HG02981 (cell line): Measurements from ENCODE around the gene TMEM184A.
"Not testable (repeated sequence)": the region's sequence is repeated elsewhere in the genome, so short reads cannot be mapped to it uniquely, and the experiment has no call there.

ENCODE experiments used
- ATAC-seq: cut with Tn5 transposase; IDR thresholded peaks from one replicate; pipeline ENCODE4 v1.9.1; 2021; ENCODE audit warnings: mild to moderate bottlenecking, moderate library complexity; ENCODE audit not compliant: unreplicated experiment

The TMEM184A gene

GRCh38 chr7:1529383-1530116 lies 26.5 kb downstream of the TMEM184A start:
- ATAC-seq = no peak

GRCh38 chr7:1526271-1526754 lies 29.7 kb downstream of the TMEM184A start:
- no peak for ATAC-seq

GRCh38 chr7:1525409-1525808 lies 30.6 kb downstream of the TMEM184A start:
- ATAC-seq = no peak

DNA sequence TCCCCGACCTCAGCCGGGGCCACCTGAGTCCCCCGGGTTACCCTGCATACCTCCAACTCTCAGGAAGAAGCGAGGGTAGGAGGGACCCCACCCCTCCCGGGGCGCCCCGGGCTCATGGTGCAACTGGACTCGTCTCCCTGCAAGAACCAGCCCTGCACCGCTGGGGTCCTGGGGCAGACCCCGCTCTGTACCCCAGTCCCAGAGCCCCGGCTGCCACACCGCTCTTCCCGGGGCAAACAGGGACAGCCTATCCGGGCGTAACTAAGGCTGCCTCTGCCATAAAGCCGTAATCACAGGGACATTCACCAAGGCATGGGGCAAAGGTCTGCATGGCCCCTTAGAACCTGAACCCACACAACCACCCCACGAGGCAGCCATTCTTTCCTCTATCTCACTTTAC lies 32.2 kb downstream of the TMEM184A start:
- ATAC-seq = no peak

DNA sequence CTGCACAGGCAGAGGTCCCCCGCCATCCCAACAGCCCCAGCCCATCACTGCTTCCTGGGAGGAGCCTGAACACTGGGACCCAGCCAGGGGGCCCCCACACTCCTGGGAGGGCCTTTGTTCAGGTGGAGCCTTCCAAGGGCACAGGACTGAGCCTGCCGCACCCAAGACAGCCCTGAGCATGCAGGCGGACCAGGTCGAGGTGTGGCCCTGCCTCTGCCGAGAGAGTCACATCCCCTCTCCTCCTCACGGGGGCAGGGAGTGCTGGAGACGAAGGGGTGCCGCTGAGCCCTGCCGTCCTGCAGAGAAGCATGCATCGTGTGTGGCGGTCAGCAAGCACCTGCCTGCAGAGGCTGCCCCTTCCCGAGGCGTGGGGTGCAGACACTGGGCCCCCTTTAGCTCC lies 32.8 kb downstream of the TMEM184A start:
- no peak for ATAC-seq

DNA sequence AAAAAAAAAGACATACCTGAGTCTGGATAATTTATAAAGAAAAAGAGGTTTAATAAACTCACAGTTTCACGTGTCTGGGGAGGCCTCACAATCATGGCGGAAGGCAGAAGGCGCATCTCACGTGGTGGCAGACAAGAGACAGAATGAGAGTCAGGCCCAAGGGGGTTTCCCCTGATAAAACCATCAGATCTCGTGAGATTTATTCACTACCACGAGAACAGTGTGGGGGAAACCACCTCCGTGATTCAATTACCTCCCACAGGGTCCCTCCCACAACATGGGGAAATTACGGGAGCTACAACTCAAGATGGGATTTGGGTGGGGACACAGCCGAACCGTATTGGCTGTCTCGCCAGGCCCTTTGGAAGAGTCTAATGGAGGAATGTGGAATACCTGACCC lies 34.5 kb downstream of the TMEM184A start:
- no peak for ATAC-seq

DNA sequence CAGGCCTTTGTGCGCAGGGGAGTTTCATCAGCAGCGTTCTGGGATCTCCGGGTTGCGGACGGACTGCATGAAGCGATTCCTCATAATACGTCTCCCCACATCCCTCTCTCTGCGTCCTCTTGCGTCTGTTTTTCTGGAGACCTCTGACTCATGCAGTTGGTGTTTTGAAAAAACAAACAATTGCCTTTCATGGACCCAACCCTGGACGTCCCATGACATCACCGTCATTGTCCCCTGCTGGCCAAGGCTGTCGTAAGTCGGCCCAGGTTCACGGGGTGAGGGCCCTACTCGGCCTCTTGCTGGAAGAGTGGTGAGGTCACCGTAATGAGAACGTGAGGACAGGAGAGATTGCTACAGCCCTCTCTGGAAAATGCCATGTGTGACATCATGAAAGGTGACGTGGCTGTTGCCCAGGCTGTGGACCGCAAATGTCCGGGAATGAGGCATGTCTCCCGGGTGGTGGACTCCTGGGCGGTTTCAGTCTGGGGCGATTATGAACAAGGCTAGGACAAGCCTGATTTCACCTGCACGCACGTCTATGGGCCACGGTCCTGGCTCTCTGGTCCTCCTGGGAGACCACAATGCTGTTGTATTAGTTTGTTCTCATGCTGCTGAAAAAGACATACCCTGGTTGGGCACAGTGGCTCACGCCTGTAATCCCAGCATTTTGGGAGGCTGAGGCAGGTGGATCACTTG lies 35.3 kb downstream of the TMEM184A start:
- ATAC-seq = no peak

DNA sequence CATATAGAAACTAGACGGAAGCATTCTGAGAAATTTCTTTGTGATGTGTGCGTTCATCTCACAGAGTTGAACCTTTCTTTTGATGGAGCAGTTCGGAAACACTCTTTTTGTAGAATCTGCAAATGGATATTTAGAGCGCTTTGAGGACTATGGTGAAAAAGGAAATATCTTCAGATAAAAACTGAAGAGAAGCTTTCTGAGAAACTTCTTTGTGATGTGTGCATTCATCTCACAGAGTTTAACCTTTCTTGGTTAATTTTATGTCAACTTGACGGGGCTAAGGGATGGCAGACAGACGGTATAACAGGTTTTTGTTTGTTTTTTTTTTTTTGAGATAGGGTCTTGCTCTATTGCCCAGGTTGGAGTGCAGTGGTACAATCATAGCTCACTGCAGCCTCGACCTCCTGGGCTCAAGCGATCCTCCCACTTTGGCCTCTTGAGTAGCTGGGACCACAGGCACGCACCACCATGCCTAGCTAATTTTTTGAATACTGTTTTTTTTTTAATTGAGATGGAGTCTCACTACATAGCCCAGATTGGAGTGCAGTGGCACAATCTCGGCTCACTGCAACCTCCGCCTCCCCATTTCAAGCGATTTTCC lies 36.6 kb downstream of the TMEM184A start:
- not testable (repeated sequence) for ATAC-seq

GRCh38 chr7:1516586-1517251 lies 39.3 kb downstream of the TMEM184A start:
- ATAC-seq = no peak

DNA sequence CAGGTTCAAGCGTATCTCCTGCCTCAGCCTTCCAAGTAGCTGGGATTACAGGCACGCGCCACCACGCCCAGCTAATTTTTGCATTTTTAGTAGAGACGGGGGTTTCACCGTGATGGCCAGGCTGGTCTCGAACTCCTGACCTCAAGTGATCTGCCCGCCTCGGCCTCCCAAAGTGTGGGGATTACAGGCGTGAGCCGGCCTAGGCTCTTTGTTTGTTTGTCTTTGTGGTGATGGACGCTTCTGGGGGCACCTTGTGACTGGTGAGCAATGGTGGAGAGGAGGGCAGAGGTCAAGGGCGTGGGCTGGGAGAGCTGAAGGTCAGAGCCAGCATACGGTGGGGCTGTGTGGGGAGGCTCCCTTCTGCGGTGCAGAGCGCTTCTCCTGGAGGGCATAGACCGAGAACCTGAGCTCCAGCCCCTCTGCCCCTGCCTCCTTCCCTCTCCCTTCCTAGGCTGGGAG lies 40.5 kb downstream of the TMEM184A start:
- not testable (repeated sequence) for ATAC-seq

GRCh38 chr7:1514995-1515401 lies 41.0 kb downstream of the TMEM184A start:
- ATAC-seq = no peak

- ATAC-seq = no peak
These were observed 41.6 kb downstream of the TMEM184A start for GRCh38 chr7:1514407-1514806.

DNA sequence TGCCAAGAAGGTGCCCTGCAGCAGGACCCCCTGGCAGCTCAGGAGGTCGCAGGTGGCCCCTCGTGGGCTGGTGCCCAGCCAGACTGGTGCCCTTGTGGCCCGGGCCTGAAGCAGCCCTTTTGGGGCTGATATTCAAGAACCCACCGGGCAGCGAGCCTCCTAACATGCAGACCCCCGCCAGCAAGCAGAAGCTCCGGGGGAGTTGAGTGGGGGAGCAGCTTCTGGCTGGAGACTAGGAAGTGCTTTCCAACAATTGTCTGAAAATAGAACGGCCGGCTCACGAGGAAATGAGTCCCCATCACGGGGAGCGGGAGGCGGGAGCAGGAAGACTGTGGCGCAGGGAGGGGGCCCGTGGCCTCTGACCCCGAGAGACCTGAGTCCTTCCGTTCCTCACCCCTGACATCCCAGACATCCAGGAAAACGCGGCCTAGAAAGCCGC lies 42.3 kb downstream of the TMEM184A start:
- ATAC-seq = no peak

DNA sequence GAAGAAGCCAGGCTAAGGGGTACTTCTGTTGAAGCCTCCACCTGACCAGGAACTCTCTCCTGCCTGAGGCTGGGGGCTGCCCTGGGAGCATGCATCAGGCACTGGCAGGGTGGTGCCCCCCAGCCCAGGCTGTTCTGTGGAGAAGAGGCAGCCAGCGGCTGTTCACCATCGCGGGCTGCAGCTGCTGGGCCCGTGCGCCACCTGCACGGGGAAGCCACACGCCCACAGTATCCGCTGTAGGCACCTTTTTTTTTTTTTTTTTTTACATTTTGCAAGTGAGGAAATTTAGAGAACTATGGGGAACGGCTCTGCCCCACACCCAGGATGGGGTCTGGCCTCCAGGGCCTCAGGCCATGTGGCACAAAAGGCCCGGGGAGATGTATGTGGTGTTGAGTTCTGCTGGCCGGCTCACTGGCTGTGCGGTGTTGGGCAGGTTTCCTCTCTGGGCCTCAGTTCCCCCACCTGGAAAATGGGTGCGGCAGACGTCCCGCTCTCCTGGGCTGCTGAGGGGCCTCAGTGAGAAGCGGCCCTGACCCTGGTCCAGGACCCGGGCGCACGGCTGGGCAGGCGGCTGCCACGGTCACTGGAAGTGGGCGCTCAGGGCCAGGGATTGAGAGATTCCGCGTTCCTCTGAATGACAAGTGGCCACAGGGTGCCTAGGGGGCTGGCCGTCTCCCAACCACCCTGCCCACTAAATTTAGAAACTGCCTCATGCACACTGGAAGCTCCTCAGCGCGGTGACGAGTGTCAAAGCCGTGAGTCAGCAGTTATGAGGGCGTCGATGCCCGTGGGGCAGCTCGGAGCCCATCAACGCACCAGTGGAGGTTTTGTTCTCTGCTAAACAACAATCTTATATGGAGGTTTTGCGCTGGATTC lies 43.0 kb downstream of the TMEM184A start:
- no peak for ATAC-seq

- ATAC-seq = no peak
These were observed 44.3 kb downstream of the TMEM184A start for GRCh38 chr7:1511444-1512422.

GRCh38 chr7:1510780-1511154 lies 45.2 kb downstream of the TMEM184A start:
- ATAC-seq = no peak

DNA sequence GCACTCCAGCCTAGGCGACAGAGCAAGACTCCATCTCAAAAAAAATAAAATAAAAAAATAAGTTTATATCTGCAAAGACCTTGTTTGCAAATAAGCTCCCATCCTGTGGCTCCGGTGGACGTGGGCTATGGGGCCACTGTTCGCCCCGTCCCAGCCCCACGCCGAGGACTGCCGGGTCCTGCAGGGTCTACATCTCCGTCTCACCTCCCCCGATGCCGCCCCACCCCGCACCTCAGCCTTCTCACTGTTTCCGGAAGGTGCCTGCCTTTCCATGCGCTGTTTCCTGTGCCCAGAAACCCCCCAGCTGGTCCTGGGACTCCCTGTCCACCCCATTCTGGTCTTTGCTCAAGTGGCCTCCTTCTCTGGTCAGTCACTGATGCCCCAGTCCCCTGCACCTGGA lies 46.8 kb downstream of the TMEM184A start:
- ATAC-seq = no peak

DNA sequence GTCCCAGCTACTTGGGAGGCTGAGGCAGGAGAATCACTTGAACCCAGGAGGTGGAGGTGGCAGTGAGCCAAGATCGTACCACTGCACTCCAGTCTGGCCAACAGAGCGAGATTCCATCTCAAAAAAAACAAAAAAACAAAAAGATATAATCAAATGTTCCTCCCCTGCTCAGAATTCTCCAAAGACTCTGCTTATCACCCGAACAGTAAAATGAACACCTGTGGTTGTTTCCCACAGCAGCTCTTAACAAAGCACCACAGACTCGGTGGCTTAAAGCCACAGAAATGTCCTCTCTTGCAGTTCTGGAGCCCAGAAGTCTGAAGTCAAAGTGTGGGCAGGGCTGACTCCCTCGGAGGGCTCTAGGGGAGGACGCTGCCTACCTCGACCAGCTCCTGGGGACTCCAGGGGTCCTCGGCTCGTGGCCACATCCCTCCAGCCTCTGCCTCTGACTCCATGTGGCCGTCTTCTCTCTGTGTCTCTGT lies 47.7 kb downstream of the TMEM184A start:
- ATAC-seq = no peak
